GM15510 (cell line): ENCODE data around the gene ZNRF3.

Source experiments
- POLR2A ChIP-seq: IDR thresholded peaks from 3 replicates; pipeline ENCODE4 v1.6.1; 2011; ENCODE audit warnings: borderline replicate concordance; ENCODE audit not compliant: insufficient read length; ENCODE audit errors: extremely low read depth

The ZNRF3 gene

GRCh38 chr22:29056472-29056871 is 173.1 kb downstream of the ZNRF3 start:
- no peak for TF ChIP-seq POLR2A

DNA sequence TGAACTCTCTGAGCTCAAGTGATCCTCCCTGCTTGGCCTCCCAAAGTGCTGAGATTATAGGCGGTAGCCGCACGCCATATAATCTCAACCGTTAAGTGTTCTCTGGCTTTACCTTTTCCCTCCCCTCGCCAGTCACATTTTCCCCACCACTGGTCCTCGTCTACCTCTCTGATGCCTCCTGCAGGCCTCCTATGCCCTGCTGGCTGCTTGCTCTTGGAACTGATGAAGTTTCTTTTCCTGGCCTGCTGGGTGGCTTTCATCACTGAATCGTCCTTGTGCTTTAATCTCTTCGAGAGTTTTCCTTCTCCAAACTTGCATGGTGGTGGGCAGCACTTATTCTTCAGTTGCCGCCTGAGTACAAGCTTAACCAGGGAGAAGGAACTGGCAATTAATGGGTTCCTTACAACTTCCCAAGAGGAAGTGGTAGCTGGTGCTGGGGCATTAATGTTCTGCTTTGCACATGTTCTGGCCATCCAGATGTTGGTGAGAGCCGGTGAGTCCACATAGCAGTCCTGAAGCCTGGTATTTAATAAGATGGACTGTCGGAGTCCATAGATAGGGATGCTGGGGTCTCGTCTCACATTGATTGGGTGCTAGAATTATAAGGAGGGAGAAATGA is 177.0 kb downstream of the ZNRF3 start:
- TF ChIP-seq POLR2A = no peak

GRCh38 chr22:29060931-29061330 is 177.6 kb downstream of the ZNRF3 start:
- TF ChIP-seq POLR2A = no peak

GRCh38 chr22:29061773-29062172 is 178.4 kb downstream of the ZNRF3 start, which contains the start of gene C22orf31:
TSS of gene C22orf31 (minus strand) at chr22:29061831. CDS start at chr22:29061792, 39 bp downstream.
- TF ChIP-seq POLR2A = no peak

DNA sequence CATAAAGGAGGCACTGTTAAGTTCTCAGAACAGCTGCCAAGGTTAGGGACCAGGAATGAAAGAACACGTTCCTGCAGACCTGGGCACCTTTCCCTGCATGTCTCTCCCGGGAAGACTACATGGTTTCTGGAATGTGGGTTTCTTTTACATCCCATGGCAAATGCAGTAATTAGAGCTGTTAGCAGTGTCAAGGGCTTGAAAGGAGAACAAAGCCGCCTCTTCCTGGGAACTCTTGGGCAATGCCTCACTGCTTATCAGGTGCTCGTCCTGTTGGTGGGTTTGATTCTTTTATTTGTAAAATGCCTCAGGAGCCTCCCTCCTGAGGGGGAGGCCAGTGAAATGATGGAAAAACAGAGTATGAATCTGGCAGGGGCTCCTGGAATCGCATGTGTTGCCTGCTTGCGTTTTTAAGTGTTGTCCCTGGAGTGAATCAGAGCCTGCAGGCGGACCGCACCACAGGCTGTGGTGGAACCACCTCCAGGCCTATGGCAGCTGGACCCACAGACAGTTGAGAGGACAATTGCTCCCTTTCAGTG is 179.0 kb downstream of the ZNRF3 start:
- TF ChIP-seq POLR2A = no peak

DNA sequence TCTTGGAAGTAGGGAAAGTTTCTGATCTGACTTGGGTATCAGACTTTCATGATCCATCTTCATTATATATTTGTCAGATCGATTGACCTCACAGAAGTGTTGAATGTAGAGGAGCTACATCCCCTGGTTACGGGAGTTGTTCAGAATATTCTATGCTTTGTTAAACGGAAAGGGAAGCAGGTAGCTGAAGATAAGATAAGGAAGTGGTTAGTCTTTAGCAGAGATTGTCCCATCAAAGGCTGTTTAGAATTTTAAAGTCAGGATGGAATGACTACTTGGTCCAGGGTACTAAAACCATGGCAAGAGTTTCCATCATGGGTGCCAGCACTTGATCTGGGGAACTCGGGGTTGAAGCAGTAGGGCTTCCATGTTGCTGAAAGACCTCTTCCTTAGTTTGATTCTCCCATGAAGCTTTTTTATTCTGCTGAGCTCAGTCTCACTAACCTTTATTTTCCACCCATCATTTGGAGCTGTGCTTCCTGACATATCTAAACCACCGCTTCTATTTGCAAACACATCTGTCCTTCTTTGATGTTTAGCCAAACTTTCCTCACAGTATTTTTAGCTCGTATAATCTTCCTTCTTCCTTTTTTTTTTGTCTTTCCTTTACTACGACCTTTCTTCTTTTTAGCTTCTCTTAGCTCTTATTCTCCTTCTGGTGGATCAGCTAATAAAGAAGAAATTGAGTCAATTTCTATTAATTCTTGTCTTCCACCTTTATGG is 182.3 kb downstream of the ZNRF3 start:
- no peak for TF ChIP-seq POLR2A

- no peak for TF ChIP-seq POLR2A
These were observed 186.1 kb downstream of the ZNRF3 start for GRCh38 chr22:29069463-29069862.

DNA sequence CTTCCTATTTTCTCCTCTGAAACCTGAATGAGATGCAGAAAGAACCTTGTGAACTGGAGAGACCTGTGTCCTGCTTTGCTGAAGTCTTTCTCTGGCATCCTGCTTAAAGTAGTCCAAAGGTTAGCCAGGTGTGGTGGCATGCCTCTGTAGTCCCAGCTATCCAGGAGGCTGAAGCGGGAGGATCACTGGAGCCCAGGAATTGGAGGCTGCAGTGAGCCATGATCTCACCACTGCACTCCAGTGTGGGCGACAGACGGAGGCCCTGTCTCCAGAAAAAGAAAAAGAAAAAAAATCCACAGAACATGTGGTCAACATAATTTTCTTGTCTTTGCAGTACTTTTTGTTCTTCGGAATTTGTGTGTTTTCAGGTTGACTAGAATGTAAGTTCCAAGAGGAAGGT is 187.1 kb downstream of the ZNRF3 start:
- TF ChIP-seq POLR2A = no peak

GRCh38 chr22:29071261-29072045 is 188.1 kb downstream of the ZNRF3 start:
- TF ChIP-seq POLR2A = no peak

DNA sequence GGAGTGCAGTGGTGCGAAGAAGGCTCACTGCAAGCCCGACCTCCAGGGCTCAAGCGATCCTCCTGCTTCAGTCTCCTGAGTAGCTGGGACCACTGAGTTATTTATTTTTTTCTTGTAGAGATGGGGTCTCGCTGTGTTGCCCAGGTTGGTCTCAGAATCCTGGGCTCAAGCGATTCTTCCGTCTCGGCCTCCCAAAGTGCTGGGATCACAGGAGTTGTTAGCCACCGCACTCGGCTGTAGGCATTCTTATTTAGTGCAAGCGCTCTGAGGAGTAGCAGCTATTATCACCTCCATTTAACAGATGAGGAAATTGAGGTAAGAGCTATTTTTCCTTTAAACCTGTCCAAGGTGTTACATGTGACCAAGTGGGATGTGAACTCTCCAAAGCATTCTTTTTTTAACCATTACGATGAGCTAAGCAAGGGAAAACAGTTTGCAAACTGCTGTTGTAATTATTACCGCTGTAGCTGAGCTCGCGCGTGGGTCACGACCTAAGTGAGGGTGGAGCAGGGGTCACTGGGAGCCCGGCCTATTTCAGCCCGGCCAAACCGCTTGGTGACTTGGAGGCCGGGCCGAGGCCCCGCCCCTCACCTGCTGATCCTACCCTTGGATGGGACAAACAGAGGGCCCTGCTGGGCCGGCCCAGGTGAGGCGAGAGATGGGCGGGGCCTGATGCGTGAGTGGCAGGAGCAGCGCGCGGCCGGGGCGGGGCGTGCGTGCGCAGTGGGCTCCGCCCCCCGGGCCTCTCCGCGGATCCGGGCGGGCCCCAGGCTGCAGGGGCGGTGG is 189.0 kb downstream of the ZNRF3 start:
- no peak for TF ChIP-seq POLR2A

GRCh38 chr22:29072979-29073617 is 189.7 kb downstream of the ZNRF3 start, which contains the start of gene KREMEN1:
TSS of gene KREMEN1 (plus strand) at chr22:29073035. CDS start at chr22:29073131, 96 bp downstream.
- no peak for TF ChIP-seq POLR2A

- TF ChIP-seq POLR2A = no peak
These were observed 190.4 kb downstream of the ZNRF3 start for GRCh38 chr22:29073618-29074275.

GRCh38 chr22:29074276-29074772 is 191.0 kb downstream of the ZNRF3 start:
- TF ChIP-seq POLR2A = no peak
